Raji (cell line): ENCODE measurements around the gene ANTKMT.
A peak's percentile ranks its signal among the peaks of the same experiment; 100 is the strongest.

ENCODE experiments used
- POLR2A ChIP-seq: IDR thresholded peaks from 2 replicates; pipeline ENCODE4 v1.6.1; 2011; ENCODE audit warnings: low read depth, low read length, control low read depth; ENCODE audit not compliant: insufficient read depth

ANTKMT gene

GRCh38 chr16:715477-716199 lies 5.3 kb upstream of the ANTKMT start:
- TF ChIP-seq POLR2A: peak; percentile 35; the same call in 1 of the 2 replicates

DNA sequence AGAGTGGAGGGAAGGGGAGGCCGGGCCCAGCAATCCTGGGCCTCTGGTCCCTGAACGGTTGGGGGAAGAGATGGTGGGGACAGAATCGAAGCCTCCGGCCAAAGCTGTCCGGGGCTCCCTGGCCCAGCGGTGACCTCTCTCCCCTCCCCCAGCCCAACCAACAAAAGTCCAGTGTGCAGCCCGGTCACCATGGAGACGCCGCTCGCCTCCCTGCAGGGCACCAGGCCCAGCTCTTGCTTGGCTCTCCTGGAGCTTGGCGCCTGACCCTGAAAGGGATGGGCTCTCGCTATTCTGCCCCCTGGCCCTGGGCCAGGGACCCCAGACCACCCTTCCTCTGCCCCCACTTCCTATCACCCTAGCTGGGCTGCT lies 4.8 kb upstream of the ANTKMT start:
- no peak for TF ChIP-seq POLR2A

GRCh38 chr16:716768-717325 lies 4.1 kb upstream of the ANTKMT start:
- TF ChIP-seq POLR2A: no peak; the same call in 1 of the 2 replicates

GRCh38 chr16:717450-718245 lies 3.3 kb upstream of the ANTKMT start:
- TF ChIP-seq POLR2A: no peak; the same call in none of the 2 replicates

- peak; percentile 44; the same call in 1 of the 2 replicates for TF ChIP-seq POLR2A
Observed at GRCh38 chr16:718389-718788, 2.6 kb upstream of the ANTKMT start.

DNA sequence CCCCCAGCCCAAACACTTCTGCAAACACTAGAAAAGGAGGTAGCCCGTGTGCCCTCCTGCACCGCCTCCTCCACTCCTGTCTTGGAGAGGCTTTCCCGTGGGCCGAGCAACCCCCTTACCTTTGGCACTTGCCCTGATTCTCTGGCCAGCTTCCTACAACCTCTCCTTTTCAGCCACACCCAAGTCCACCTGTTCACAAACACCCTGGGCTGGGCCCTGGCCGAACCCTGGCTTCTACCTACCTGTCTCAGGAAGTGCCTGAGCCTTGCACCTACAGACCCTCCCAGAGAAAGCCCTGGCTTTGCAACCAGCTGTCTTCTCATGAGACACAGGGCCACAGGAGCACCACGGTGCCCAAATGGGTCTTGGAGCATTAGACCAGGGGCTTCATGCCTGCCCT lies 2.0 kb upstream of the ANTKMT start:
- 0 out of 2 replicates have a peak, but pooled peaks have one; percentile 34 for TF ChIP-seq POLR2A

DNA sequence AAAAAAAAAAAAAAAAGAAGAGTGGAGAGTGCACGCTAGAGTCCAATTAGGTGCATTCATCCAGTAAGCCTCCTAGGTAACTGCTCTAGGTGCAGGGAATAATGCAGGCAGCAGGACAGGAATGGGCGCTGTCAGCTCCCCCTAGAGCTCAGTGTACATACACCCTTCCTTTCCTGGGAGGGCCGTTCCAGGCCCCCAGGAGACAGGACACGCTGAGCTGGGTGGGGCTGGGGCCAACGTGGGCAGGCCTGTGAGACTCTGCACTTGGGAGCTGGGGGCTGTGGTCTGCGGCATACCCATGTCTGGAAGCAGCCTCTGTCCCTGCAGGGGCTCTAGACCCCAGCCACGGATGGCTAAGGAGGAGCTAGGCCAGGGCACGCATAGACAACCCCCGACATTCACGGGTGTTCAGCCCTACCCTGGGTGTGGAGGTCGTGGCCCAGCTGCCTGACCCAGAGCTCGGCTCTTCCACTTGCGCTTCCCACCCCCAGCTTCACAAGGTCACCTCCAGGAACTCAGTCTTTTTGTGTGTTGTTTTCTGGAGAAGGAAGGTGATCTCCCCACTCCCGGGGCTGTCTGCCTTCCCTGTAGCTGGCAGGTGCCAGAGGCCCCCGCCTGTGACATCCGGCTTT lies 1.0 kb upstream of the ANTKMT start:
- peak; percentile 61 for TF ChIP-seq POLR2A

GRCh38 chr16:720447-720989 lies 428 bp upstream of the ANTKMT start:
- no peak; the same call in 1 of the 2 replicates for TF ChIP-seq POLR2A

GRCh38 chr16:721765-722540 lies 1.0 kb downstream of the ANTKMT start:
- TF ChIP-seq POLR2A: no peak

DNA sequence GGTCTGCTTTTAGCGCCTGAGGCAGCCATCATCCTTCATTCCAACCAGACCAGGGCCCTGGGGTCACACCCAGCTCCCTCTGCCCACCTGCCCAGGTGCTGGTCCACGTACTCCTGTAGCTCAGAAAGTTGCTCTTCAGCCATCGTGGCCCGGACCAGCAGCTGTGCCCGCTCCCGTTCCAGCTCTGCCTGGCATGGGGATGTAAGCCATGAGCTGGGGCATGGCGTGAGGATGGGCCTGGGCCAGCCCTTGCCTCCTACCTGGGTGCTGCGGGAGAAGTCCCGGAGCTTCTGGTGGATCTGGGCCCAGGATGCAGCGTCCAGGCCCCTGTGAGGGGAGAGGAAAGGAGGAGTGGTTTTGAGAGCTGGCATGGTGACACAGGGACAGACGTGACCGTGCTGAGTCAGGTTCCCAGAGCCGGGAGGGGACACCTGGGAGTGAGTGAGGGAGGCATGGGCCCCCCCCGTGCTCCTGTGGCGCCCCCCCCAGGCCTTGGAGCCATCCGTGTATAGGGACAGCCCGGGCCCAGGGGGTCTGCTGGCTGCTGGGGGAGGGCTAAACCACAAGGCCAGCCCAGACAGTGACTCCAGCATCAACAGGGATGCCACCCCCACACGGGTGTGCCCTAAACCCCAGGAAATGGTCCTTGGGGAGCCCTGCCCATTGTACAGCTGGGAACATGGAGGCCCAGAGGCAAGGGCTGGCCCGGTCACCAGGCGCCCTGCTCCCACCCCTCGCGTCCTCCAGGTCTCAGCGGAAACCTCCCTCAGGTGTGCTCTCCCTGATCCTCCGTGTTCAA lies 2.1 kb downstream of the ANTKMT start:
- peak; percentile 21; the same call in 1 of the 2 replicates for TF ChIP-seq POLR2A

DNA sequence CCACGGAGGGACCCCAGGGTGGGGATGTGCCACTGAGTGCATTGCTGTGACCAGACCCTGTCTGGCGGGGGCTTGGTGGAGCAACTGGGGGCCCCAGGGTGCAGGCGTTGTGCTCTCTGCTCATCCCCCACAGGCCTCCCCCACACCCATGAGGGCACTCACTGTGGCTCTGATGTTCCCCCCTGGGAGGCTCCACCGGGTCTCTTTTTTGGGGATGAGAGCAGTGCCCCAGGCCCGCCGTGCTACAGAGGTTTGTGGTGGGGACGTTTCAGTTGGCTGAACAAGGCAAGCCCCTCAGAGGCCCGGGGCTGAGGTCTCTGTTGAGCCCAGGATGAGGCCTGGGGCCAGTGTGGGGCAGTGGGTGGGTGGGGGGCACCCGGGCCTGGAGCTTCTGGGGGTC lies 2.7 kb downstream of the ANTKMT start:
- no peak for TF ChIP-seq POLR2A

DNA sequence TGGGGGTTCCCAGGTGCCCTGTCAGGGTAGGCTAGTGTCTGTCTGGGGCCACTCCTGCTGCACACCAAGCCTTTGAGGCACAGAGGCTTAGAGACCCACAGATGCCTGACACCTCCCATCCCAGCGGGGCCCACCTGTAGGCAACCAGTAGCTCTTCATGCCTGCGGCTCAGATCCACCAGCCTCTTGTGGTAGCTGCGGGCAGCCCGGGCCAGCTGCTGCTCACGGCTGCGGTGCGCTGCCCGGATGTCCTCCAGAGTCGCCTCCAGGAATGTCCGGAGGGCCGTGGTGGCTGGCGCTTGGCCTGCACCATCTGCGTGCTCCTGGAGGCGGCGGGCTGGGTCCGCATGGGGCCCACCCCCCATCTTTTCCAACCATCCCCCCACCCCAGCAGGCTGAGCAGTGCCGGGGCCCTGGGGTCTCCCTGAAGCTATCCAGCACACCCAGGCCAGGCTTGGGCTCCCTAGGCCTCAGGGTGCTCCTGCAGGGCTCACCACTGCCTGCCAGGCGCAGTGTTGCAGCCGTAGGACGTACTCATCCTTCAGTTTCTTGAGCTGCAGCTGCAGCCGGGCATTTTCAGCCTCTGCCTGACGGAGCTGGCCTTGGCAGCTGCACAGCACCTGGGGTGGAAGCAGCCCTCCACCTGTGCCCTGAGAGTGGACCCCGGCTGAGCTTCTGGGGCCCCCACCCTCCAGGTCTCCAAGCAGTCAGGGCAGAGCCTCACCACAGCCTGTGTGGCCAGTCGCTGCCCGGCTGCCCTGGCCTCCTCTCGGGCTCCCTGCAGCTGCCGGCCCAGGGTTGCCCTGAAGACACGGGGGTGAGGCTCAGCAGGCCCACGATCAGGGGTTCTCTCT lies 3.5 kb downstream of the ANTKMT start:
- peak; percentile 25; the same call in 1 of the 2 replicates for TF ChIP-seq POLR2A

- TF ChIP-seq POLR2A: no peak
Observed at GRCh38 chr16:725041-725376, 4.1 kb downstream of the ANTKMT start.
